WERI-Rb-1 (cell line): ENCODE data around the gene RAMP2.

Experiments
- DNase-seq: peaks from one replicate; pipeline ENCODE4 v3.0.0-alpha.2; 2020
- H3K27ac ChIP-seq: fragments of 250-450 bp; sonication (Bioruptor Pico); 2 replicates; pipeline ENCODE4 v1.5.1; 2020; ENCODE audit warnings: mild to moderate bottlenecking, moderate library complexity
- H3K27me3 ChIP-seq: fragments of 250-450 bp; sonication (Bioruptor Pico); 2 replicates; pipeline ENCODE4 v1.5.1; 2021; ENCODE audit warnings: mild to moderate bottlenecking, low read depth, moderate library complexity; ENCODE audit not compliant: insufficient read depth, severe bottlenecking
- H3K36me3 ChIP-seq: fragments of 250-450 bp; sonication (Bioruptor Pico); 2 replicates; pipeline ENCODE4 v1.5.1; 2020; ENCODE audit warnings: mild to moderate bottlenecking, moderate library complexity
- H3K4me3 ChIP-seq: 2 replicates; pipeline ENCODE4 v1.5.1; 2011; ENCODE audit warnings: low read depth, mild to moderate bottlenecking, control low read depth, low read length
- H3K9me3 ChIP-seq: fragments of 250-450 bp; sonication (Bioruptor Pico); 2 replicates; pipeline ENCODE4 v1.5.1; 2021; ENCODE audit warnings: mild to moderate bottlenecking, moderate library complexity; ENCODE audit not compliant: severe bottlenecking
- TF ChIP-seq, protein P1 (sequence below): IDR thresholded peaks from 2 replicates; pipeline ENCODE4 v1.5.1; 2011; ENCODE audit warnings: low read depth, mild to moderate bottlenecking, control low read depth, inconsistent platforms, low read length

RAMP2 gene

DNA sequence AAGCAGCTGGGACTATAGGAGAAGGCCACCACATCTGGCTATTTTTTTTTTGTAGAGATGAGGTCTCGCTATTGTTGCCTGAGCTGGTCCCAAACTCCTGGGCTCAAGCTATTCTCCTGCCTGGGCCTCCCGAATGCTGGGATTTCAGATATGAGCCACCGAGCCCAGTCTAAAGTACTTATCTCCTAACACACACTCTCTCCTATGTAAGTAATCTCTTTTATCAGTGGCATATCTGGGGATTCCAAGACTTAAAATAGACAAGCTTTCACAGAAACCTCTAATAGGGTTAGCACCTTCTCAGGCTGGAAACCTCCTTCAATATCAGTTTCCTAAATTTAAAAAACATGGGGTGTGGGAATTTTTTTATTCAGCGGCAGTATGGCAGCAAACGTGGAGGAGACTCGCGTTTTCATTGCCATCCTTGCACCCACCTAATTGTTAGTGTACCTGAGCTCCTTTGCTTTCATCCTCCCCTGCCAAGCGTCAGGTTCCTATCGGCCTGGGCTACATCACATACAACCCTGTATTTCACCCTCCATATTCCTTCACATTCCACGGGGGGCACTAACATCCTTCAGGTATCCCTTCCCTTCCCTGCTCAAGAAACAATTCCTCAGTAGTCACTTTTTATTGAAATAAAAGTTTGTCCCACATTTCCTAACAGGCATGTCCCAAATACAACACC is 17.3 kb upstream of the RAMP2 start:
- H3K36me3 ChIP-seq, result no peaks in the 10 kb centered on the region; the same call in 1 of the 2 replicates
- H3K9me3 ChIP-seq, result peaks cover 5% of the 10 kb centered on the region
- H3K4me3 ChIP-seq, result peak overlapping the region; percentile 48
- DNase-seq, result peak; percentile 34
- H3K27me3 ChIP-seq, result no peaks in the 10 kb centered on the region
- H3K27ac ChIP-seq, result peak overlapping the region; percentile 88
- TF ChIP-seq, protein P1, sequence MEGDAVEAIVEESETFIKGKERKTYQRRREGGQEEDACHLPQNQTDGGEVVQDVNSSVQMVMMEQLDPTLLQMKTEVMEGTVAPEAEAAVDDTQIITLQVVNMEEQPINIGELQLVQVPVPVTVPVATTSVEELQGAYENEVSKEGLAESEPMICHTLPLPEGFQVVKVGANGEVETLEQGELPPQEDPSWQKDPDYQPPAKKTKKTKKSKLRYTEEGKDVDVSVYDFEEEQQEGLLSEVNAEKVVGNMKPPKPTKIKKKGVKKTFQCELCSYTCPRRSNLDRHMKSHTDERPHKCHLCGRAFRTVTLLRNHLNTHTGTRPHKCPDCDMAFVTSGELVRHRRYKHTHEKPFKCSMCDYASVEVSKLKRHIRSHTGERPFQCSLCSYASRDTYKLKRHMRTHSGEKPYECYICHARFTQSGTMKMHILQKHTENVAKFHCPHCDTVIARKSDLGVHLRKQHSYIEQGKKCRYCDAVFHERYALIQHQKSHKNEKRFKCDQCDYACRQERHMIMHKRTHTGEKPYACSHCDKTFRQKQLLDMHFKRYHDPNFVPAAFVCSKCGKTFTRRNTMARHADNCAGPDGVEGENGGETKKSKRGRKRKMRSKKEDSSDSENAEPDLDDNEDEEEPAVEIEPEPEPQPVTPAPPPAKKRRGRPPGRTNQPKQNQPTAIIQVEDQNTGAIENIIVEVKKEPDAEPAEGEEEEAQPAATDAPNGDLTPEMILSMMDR, result no peak

DNA sequence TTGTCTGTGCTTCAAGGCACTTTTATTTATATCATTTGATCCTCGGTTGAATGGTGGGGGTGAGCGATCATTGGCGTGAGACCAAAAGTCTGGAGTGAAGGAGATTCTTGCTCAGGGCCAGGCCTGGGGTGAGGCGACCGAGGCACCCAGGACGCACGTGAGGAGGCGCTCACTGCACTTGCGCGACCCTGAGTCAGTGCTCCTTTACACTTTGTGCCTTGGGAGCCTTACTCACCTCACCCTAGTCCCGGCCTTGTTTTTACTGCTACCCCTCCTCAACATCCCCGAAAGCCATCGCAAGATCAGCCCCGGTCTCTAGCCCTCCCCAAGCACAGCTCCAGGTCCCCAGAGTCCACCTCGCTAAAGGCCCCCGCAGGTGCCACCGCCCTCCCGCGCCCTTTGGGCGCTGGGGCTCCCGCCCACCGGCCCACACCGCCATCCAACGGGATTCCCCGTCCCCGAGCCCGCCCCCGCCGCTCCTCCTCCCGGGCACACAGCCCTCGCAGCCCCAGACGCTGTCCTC is 16.7 kb upstream of the RAMP2 start:
- Histone ChIP-seq H3K4me3 (peak overlapping the region; percentile 48), H3K27me3 (no peaks in the 10 kb centered on the region), H3K36me3 (no peaks in the 10 kb centered on the region; the same call in 1 of the 2 replicates), H3K27ac (peak overlapping the region; percentile 88), H3K9me3 (peaks cover 5% of the 10 kb centered on the region)
- TF ChIP-seq, protein P1, result peak; percentile 41; the same call in 1 of the 2 replicates
- peak; percentile 94 for DNase-seq

DNA sequence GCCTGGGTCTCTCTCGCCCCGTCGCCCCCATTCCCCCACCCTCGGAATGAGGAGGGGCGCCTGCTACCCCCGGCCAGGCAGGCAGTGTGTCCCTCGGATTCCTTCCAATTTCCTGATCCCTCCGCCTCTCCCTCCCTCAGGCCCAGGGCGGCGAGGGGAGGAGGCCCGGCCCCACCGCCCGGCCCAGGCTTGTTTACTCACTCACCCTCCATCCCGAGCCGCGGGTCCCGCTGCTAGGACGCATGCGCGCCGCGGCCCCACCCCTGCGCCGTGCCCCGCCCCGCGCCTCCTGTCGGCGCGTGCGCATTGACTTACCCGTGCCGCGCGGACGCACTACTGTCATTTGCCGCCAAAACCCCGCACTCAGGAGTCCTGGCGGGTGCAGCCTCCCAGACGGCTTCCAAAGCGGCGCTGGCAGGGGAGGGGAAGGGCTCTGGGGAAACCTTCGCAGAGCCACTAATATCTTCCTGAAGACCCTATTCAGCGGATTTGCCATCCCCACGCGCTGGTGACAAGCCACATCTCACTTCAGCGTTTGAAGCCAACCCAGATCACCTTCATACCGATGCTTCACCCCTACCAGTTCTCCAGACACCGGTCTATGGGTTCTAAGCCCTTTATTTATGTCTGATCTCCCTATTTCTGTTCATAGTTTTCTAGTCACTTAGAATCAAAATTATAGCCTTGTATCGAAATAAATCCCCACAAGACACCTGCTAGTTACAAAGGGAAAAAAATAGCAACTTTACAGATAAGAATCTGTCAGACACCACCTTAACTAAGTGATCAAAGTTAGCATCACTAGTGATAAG is 16.0 kb upstream of the RAMP2 start, which contains the start of gene EZH1:
EZH1 (minus strand) TSS at position 235 of the 812 bp plus-strand sequence. CDS start 16,099 bp downstream, outside the sequence.
- Histone ChIP-seq H3K27ac (peak within 1 kb of the TSS; percentile 88), H3K36me3 (no peaks in the 10 kb centered on the region; the same call in 1 of the 2 replicates), H3K27me3 (no peaks in the 10 kb centered on the region), H3K4me3 (peak within 1 kb of the TSS; percentile 48), H3K9me3 (peaks cover 5% of the 10 kb centered on the region)
- TF ChIP-seq, protein P1, result no peak
- DNase-seq, result peak; percentile 97

DNA sequence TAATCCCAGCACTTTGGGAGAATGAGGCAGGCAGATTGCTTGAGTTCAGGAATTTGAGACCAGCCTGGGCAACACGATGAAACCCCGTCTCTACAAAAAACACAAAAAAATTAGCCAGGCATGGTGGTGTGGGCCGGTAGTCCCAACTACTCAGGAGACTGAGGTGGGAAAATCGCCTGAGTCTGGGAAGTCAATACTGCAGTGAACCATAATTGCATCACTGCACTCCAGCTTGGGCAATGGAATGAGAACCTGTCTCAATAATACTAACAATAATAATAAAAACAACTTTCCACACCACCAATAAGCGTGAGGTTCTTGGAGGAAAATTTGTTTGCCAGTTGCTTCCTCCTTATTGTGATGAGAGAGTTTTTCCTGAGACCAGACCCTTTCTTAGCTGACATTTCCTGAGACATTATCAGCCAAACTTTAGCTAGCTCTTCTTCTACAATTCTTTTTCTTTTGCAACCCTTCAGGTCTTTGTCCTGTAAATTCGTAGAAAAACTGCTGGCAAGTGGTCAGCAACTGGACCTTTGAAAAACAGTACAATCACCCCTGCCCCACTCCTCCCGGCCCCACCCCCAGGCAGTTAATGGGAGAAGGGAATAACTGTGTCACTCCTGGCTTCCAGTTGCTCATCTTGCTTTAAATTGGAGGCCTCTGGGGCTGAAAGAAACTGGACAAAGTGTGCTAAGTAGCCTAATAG is 12.7 kb upstream of the RAMP2 start:
- Histone ChIP-seq H3K4me3 (no peak overlapping the region), H3K36me3 (no peaks in the 10 kb centered on the region), H3K27ac (no peak overlapping the region), H3K9me3 (peaks cover 5% of the 10 kb centered on the region), H3K27me3 (no peaks in the 10 kb centered on the region)
- no peak for DNase-seq
- TF ChIP-seq, protein P1, result no peak

DNA sequence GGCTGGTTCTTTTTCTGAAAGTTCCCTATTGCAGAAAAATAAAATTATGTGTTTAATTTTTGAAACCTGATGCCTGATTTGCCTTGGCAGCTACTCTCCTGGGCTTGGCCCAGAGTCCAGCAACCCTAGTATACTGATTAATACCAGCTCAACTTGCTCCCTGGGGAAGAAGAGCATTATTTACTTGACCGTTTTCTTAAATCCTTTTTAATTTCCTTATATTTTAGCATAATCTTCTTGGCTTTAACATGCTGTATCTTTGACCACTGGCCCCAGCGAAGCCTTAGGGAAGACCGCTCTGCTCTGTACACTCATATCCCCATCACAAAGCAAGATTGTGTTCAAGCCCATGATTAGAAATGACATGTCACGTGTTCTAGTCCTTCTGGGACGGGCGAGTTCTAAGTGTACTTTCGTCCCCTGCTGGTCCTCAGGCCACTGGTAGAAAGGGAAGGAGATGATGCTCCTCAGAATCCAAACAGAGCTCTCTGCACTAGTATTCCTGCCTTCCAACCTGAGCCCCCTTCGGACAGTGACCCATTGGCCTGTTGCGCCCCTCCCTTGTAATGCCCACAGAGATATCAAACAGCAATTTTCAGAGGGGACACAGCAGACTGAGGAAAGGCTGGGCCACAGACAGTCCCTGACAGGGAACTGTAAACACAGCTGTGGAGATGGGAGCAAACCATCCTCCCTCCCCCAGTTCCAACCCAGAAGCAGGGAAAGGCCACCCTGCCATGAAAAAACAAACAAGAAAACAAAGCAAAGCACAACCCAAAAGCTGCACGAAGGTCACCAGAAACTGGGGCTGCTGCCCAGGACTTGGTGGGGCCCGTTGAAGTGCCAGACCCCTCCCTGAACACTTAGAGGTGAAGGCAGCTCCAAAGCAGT is 11.9 kb upstream of the RAMP2 start:
- TF ChIP-seq, protein P1, result no peak
- DNase-seq, result no peak
- Histone ChIP-seq H3K27ac (no peak overlapping the region), H3K27me3 (no peaks in the 10 kb centered on the region), H3K36me3 (no peaks in the 10 kb centered on the region), H3K9me3 (peaks cover 5% of the 10 kb centered on the region), H3K4me3 (no peak overlapping the region)
